SK-N-SH treated with all-trans-retinoic acid at 6 μM for 48 hours (cell line): ENCODE results near the gene ZFP92.

ENCODE experiments used
- ATAC-seq: fragments of 200-7000 bp; cut with Tn5 transposase; 3 replicates; pipeline ENCODE4 v1.9.1; 2020; ENCODE audit warnings: mild to moderate bottlenecking, moderate library complexity
- ARNTL ChIP-seq: fragments of 450-650 bp; formaldehyde crosslinking; IDR thresholded peaks from 2 replicates; pipeline ENCODE4 v1.5.0; 2020; ENCODE audit warnings: low read depth, mild to moderate bottlenecking, moderate library complexity, borderline replicate concordance
- BACH2 ChIP-seq: fragments of 250-450 bp; sonication (Bioruptor Pico); IDR thresholded peaks from 2 replicates; pipeline ENCODE4 v1.9.0; 2021; ENCODE audit warnings: mild to moderate bottlenecking, borderline replicate concordance
- CSDC2 ChIP-seq: fragments of 250-450 bp; sonication (Bioruptor Pico); IDR thresholded peaks from 2 replicates; pipeline ENCODE4 v1.5.0; 2020; ENCODE audit warnings: mild to moderate bottlenecking, moderate library complexity
- ESRRG ChIP-seq: fragments of 250-450 bp; sonication (Bioruptor Pico); IDR thresholded peaks from 2 replicates; pipeline ENCODE4 v1.6.1; 2021; ENCODE audit warnings: mild to moderate bottlenecking
- GLIS3 ChIP-seq: fragments of 250-450 bp; sonication (Bioruptor Pico); IDR thresholded peaks from 2 replicates; pipeline ENCODE4 v1.5.0; 2020; ENCODE audit warnings: mild to moderate bottlenecking, moderate library complexity
- ISL1 ChIP-seq: fragments of 250-450 bp; sonication (Bioruptor Pico); IDR thresholded peaks from 2 replicates; pipeline ENCODE4 v2.1.2; 2022; ENCODE audit warnings: mild to moderate bottlenecking, moderate library complexity
- OSR1 ChIP-seq: fragments of 250-450 bp; sonication (Bioruptor Pico); IDR thresholded peaks from 2 replicates; pipeline ENCODE4 v1.8.0; 2022; ENCODE audit warnings: moderate library complexity, mild to moderate bottlenecking, inconsistent platforms
- PPARA ChIP-seq: fragments of 250-450 bp; sonication (Bioruptor Pico); IDR thresholded peaks from 2 replicates; pipeline ENCODE4 v1.5.0; 2020; ENCODE audit warnings: mild to moderate bottlenecking, borderline replicate concordance
- RARB ChIP-seq: fragments of 250-450 bp; sonication (Bioruptor Pico); IDR thresholded peaks from 2 replicates; pipeline ENCODE4 v1.8.0; 2021; ENCODE audit warnings: mild to moderate bottlenecking, moderate library complexity
- SNAI2 ChIP-seq: fragments of 250-450 bp; sonication (Bioruptor Pico); IDR thresholded peaks from 2 replicates; pipeline ENCODE4 v1.5.0; 2020; ENCODE audit warnings: mild to moderate bottlenecking, moderate library complexity
- TCF4 ChIP-seq: fragments of 250-450 bp; sonication (Bioruptor Pico); IDR thresholded peaks from 2 replicates; pipeline ENCODE4 v1.8.0; 2021; ENCODE audit warnings: mild to moderate bottlenecking, moderate library complexity, borderline replicate concordance
- TOX ChIP-seq: fragments of 250-450 bp; sonication (Bioruptor Pico); IDR thresholded peaks from 2 replicates; pipeline ENCODE4 v1.8.0; 2021; ENCODE audit warnings: mild to moderate bottlenecking, moderate library complexity, borderline replicate concordance
- ZFP3 ChIP-seq: fragments of 250-450 bp; sonication (Bioruptor Pico); IDR thresholded peaks from 2 replicates; pipeline ENCODE4 v1.5.0; 2020; ENCODE audit warnings: mild to moderate bottlenecking, moderate library complexity
- ZFP30 ChIP-seq: fragments of 450-650 bp; formaldehyde crosslinking; IDR thresholded peaks from 2 replicates; pipeline ENCODE4 v1.5.0; 2022; ENCODE audit warnings: mild to moderate bottlenecking, moderate library complexity
- ZNF565 ChIP-seq: fragments of 450-650 bp; formaldehyde crosslinking; conservative IDR thresholded peaks from 2 replicates; pipeline ENCODE4 v1.5.0; 2020; ENCODE audit warnings: low read depth, mild to moderate bottlenecking, moderate library complexity
- ZNF70 ChIP-seq: fragments of 450-650 bp; formaldehyde crosslinking; IDR thresholded peaks from 2 replicates; pipeline ENCODE4 v1.5.0; 2020; ENCODE audit warnings: mild to moderate bottlenecking, moderate library complexity
- ZNF8 ChIP-seq: fragments of 450-650 bp; formaldehyde crosslinking; IDR thresholded peaks from 2 replicates; pipeline ENCODE4 v1.5.0; 2020; ENCODE audit warnings: mild to moderate bottlenecking, moderate library complexity
- TF ChIP-seq, protein P1 (sequence below): fragments of 250-450 bp; sonication (Bioruptor Pico); IDR thresholded peaks from 2 replicates; pipeline ENCODE4 v1.8.0; 2021; ENCODE audit warnings: low read depth, mild to moderate bottlenecking, moderate library complexity, borderline replicate concordance
- TF ChIP-seq, protein P2 (sequence below): fragments of 250-450 bp; sonication (Bioruptor Pico); IDR thresholded peaks from 2 replicates; pipeline ENCODE4 v1.8.0; 2020; ENCODE audit warnings: mild to moderate bottlenecking, moderate library complexity, borderline replicate concordance
- TF ChIP-seq, protein P3 (sequence below): fragments of 250-450 bp; sonication (Bioruptor Pico); IDR thresholded peaks from 2 replicates; pipeline ENCODE4 v1.5.1; 2021; ENCODE audit warnings: mild to moderate bottlenecking, moderate library complexity
- TF ChIP-seq, protein P4 (sequence below): fragments of 250-450 bp; sonication (Bioruptor Pico); IDR thresholded peaks from 2 replicates; pipeline ENCODE4 v1.5.0; 2020; ENCODE audit warnings: mild to moderate bottlenecking, moderate library complexity
- TF ChIP-seq, protein P5 (sequence below): fragments of 250-450 bp; sonication (Bioruptor Pico); IDR thresholded peaks from 2 replicates; pipeline ENCODE4 v1.5.1; 2020; ENCODE audit warnings: low read depth, mild to moderate bottlenecking, moderate library complexity

ZFP92 gene

DNA sequence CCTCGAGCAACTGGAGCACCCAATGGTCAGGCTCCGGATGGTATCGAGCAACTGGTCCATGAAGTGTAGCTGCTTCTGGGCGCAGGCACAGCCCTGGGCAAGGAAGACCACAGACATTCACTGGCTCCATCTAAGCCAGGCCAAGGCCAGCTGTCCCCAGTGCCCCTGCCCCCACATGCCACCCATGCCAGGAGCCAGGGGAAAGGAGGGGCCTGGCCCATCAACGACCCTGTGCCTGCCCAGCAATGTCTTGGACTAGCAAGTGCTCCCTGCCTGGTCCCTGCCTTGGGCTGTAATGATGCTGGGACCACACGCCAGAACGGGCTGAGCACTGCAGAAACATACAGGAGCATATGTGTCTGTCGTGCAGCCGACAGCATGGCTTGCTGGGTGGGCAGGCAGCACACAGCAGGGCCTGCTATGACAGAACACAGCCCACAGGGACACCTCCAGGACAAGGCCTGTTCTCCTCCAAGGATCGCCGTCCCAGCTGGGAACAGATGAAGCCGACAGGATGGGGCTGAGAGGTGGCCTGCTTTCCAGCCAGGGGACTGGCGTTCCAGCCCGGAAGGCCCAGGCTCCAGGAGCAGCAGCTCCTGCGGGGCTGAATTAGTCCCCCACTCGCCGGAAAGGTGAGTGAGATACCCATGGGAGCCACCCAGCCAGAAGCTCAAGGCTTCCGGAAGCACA is 46.0 kb downstream of the ZFP92 start (continued):
- TF ChIP-seq BACH2: no peak
- no peak for TF ChIP-seq ZFP30 (CRISPR knock-in tag)
- no peak for TF ChIP-seq OSR1 (CRISPR knock-in tag)
- TF ChIP-seq, protein P1, sequence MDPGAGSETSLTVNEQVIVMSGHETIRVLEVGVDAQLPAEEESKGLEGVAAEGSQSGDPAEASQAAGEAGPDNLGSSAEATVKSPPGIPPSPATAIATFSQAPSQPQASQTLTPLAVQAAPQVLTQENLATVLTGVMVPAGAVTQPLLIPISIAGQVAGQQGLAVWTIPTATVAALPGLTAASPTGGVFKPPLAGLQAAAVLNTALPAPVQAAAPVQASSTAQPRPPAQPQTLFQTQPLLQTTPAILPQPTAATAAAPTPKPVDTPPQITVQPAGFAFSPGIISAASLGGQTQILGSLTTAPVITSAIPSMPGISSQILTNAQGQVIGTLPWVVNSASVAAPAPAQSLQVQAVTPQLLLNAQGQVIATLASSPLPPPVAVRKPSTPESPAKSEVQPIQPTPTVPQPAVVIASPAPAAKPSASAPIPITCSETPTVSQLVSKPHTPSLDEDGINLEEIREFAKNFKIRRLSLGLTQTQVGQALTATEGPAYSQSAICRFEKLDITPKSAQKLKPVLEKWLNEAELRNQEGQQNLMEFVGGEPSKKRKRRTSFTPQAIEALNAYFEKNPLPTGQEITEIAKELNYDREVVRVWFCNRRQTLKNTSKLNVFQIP: no peak

DNA sequence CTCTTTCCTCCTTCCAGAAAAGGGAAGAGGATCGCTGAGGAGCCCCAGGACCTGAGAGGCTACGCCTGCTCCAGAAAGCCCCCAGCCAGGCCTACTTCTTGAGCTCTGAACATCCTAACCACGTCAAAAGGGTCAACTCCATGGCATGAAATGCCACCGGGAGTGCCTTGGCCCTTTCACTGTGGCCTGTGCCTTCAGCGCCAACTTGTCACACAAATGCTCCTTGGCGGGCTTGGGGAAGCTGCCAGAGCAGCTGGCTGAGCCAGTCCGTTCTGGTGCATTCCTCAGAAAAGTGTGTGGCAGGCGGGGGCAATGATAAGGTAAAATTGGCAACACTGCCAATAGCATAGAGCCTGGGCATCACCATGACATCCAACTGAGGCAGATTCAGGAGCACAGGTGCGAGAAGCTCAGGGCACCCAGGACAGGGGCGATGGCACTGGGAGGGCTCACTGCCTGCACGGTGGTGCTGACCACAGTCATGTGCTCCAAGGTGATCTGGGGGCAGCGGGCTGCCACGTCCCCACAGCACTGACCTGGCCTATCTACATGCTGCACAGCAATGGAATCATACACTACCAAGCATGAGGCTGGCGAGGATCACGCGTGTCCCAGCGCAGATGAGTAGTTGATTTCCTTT is 46.7 kb downstream of the ZFP92 start:
- no peak for ATAC-seq
- TF ChIP-seq SNAI2 (no peak), RARB (no peak), TCF4 (no peak), ARNTL (no peak), TOX (CRISPR knock-in tag) (no peak), GLIS3 (no peak), ZNF8 (CRISPR knock-in tag) (no peak), CSDC2 (no peak), ISL1 (no peak)
- TF ChIP-seq, protein P2, sequence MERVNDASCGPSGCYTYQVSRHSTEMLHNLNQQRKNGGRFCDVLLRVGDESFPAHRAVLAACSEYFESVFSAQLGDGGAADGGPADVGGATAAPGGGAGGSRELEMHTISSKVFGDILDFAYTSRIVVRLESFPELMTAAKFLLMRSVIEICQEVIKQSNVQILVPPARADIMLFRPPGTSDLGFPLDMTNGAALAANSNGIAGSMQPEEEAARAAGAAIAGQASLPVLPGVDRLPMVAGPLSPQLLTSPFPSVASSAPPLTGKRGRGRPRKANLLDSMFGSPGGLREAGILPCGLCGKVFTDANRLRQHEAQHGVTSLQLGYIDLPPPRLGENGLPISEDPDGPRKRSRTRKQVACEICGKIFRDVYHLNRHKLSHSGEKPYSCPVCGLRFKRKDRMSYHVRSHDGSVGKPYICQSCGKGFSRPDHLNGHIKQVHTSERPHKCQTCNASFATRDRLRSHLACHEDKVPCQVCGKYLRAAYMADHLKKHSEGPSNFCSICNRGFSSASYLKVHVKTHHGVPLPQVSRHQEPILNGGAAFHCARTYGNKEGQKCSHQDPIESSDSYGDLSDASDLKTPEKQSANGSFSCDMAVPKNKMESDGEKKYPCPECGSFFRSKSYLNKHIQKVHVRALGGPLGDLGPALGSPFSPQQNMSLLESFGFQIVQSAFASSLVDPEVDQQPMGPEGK: no peak
- TF ChIP-seq, protein P3, sequence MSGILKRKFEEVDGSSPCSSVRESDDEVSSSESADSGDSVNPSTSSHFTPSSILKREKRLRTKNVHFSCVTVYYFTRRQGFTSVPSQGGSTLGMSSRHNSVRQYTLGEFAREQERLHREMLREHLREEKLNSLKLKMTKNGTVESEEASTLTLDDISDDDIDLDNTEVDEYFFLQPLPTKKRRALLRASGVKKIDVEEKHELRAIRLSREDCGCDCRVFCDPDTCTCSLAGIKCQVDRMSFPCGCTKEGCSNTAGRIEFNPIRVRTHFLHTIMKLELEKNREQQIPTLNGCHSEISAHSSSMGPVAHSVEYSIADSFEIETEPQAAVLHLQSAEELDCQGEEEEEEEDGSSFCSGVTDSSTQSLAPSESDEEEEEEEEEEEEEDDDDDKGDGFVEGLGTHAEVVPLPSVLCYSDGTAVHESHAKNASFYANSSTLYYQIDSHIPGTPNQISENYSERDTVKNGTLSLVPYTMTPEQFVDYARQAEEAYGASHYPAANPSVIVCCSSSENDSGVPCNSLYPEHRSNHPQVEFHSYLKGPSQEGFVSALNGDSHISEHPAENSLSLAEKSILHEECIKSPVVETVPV (CRISPR knock-in tag): no peak

DNA sequence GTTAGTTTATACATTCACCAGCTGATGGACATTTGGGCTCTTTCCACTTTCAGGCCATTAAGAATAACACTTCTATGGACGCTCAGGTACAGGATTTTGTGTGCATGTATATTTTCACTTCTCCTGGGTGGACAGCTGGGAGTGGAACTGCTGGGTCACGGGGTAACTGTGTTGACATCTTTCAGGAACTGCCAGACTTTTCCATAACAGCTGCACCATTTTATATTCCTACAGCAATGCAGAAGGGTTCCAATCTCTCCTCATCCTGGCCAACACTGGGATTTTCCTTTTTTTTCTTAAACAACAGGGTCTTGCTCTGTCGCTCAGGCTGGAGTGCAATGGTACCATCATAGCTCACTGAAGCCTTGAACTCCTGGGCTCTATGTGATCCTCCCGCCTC is 47.2 kb downstream of the ZFP92 start:
- TF ChIP-seq ESRRG (CRISPR knock-in tag): no peak
- TF ChIP-seq, protein P1: no peak
- no peak for TF ChIP-seq ZNF70
- TF ChIP-seq GLIS3: no peak
- no peak for TF ChIP-seq RARB
- no peak for TF ChIP-seq ZNF565 (CRISPR knock-in tag)
- TF ChIP-seq, protein P2: no peak
- TF ChIP-seq ZFP3 (CRISPR knock-in tag): no peak
- TF ChIP-seq ZNF8 (CRISPR knock-in tag): no peak
- no peak for TF ChIP-seq ZFP30 (CRISPR knock-in tag)
- no peak for TF ChIP-seq TCF4
- TF ChIP-seq, protein P3 (CRISPR knock-in tag): no peak
- no peak for TF ChIP-seq ARNTL
- no peak for TF ChIP-seq PPARA (CRISPR knock-in tag)
- TF ChIP-seq, protein P4, sequence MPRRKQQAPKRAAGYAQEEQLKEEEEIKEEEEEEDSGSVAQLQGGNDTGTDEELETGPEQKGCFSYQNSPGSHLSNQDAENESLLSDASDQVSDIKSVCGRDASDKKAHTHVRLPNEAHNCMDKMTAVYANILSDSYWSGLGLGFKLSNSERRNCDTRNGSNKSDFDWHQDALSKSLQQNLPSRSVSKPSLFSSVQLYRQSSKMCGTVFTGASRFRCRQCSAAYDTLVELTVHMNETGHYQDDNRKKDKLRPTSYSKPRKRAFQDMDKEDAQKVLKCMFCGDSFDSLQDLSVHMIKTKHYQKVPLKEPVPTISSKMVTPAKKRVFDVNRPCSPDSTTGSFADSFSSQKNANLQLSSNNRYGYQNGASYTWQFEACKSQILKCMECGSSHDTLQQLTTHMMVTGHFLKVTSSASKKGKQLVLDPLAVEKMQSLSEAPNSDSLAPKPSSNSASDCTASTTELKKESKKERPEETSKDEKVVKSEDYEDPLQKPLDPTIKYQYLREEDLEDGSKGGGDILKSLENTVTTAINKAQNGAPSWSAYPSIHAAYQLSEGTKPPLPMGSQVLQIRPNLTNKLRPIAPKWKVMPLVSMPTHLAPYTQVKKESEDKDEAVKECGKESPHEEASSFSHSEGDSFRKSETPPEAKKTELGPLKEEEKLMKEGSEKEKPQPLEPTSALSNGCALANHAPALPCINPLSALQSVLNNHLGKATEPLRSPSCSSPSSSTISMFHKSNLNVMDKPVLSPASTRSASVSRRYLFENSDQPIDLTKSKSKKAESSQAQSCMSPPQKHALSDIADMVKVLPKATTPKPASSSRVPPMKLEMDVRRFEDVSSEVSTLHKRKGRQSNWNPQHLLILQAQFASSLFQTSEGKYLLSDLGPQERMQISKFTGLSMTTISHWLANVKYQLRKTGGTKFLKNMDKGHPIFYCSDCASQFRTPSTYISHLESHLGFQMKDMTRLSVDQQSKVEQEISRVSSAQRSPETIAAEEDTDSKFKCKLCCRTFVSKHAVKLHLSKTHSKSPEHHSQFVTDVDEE (CRISPR knock-in tag): no peak
- TF ChIP-seq, protein P5, sequence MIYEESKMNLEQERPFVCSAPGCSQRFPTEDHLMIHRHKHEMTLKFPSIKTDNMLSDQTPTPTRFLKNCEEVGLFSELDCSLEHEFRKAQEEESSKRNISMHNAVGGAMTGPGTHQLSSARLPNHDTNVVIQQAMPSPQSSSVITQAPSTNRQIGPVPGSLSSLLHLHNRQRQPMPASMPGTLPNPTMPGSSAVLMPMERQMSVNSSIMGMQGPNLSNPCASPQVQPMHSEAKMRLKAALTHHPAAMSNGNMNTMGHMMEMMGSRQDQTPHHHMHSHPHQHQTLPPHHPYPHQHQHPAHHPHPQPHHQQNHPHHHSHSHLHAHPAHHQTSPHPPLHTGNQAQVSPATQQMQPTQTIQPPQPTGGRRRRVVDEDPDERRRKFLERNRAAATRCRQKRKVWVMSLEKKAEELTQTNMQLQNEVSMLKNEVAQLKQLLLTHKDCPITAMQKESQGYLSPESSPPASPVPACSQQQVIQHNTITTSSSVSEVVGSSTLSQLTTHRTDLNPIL: no peak
- TF ChIP-seq TOX (CRISPR knock-in tag): no peak
- no peak for ATAC-seq
